Right kidney (tissue), 9 donors: ENCODE measurements around the gene ZBTB7A.
A peak's percentile ranks its signal among the peaks of the same experiment; 100 is the strongest.

Experiments
- DNase-seq: peaks from one replicate; pipeline ENCODE4 v3.0.0-alpha.2; 2016
- long read RNA-seq, 8 donors: transcript quantifications; one replicate each; lab custom pipeline, GENCODE V29; 2026

Gene ZBTB7A
- long read RNA-seq, donor 1, full-length matches to known transcripts, result 4 of 4 reads
- long read RNA-seq, donor 1, partial matches to known transcripts, result 0 of 4 reads
- long read RNA-seq, donor 1, other reads (novel, unspliced or antisense), result 0 of 4 reads
- long read RNA-seq, donor 2, full-length matches to known transcripts, result 3 of 3 reads
- long read RNA-seq, donor 2, partial matches to known transcripts, result 0 of 3 reads
- long read RNA-seq, donor 2, other reads (novel, unspliced or antisense), result 0 of 3 reads
- long read RNA-seq, donor 3, result 0 reads
- long read RNA-seq, donor 4, full-length matches to known transcripts, result 4 of 4 reads
- long read RNA-seq, donor 4, partial matches to known transcripts, result 0 of 4 reads
- long read RNA-seq, donor 4, other reads (novel, unspliced or antisense), result 0 of 4 reads
- long read RNA-seq, donor 5, full-length matches to known transcripts, result 3 of 9 reads
- long read RNA-seq, donor 5, partial matches to known transcripts, result 6 of 9 reads
- long read RNA-seq, donor 5, other reads (novel, unspliced or antisense), result 0 of 9 reads
- long read RNA-seq, donor 6, full-length matches to known transcripts, result 4 of 4 reads
- long read RNA-seq, donor 6, partial matches to known transcripts, result 0 of 4 reads
- long read RNA-seq, donor 6, other reads (novel, unspliced or antisense), result 0 of 4 reads
- long read RNA-seq, donor 7, result 0 reads
- long read RNA-seq, donor 8, full-length matches to known transcripts, result 3 of 3 reads
- long read RNA-seq, donor 8, partial matches to known transcripts, result 0 of 3 reads
- long read RNA-seq, donor 8, other reads (novel, unspliced or antisense), result 0 of 3 reads

DNA sequence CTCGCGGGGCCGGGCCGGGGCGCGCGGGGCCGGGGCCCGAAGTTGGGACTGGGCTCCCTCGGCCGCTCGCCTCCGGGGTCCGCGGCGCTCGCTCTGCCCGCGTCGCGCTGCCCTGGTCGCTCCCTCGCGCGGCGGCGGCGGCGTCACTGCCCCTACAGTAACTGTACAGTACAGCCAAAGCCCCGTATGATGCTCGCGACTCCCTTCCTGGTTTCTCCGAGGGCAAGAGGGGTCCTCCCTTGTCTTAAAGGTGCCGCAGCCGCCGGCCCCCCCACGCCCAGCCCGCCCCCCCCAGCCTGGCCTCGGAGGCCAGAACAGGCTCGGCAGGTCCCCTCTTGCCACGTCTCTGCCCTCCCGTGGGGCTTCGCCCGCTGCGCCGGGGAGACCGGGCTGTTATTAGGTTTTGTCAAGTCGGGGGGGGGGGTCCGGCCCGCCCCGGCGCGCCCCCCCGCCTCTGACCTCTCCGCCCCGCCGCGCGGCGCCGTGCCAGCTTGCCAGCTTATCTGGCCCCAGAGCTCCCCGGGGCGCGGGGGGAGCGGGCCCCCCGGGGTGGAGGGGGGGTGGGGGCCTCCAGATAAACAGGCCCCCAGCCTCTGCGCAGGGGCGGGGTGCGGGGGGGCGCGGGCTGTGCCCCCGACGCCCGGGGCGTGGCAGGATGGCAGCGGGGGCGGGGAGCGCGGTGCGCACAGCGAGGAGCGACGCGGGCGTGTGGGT, at the start of gene ZBTB7A:
Gene ZBTB7A (minus strand): TSS at position 218 of the 714 bp plus-strand sequence. CDS start 11,667 bp downstream, outside the sequence.
- DNase-seq, result peak; percentile 70

DNA sequence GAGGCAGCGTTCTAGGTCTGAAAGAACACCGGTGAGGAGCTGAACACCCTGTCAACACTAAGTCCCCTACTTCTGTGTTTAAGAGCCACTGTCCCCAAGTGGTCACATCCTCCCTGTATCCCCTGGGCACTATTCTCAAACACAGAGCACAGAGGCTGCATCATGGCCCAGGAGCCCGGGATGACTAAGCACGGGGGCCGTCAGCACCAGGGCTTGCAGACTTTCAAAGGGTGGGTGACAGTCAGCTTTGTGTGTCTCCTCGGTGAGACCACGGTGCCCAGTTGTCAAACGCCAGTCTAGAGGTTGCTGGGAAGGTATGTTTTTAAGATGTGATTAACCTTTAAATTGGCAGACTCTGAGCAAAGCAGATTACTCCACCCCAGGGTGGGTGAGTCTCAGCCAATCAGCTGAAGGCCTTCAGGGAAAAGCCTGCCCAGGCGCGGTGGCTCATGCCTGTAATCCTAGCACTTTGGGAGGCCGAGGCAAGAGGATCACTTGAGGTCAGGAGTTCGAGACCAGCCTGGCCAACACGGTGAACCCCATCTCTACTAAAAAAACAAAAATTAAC, 49.2 kb upstream of the ZBTB7A start:
- no peak for DNase-seq

DNA sequence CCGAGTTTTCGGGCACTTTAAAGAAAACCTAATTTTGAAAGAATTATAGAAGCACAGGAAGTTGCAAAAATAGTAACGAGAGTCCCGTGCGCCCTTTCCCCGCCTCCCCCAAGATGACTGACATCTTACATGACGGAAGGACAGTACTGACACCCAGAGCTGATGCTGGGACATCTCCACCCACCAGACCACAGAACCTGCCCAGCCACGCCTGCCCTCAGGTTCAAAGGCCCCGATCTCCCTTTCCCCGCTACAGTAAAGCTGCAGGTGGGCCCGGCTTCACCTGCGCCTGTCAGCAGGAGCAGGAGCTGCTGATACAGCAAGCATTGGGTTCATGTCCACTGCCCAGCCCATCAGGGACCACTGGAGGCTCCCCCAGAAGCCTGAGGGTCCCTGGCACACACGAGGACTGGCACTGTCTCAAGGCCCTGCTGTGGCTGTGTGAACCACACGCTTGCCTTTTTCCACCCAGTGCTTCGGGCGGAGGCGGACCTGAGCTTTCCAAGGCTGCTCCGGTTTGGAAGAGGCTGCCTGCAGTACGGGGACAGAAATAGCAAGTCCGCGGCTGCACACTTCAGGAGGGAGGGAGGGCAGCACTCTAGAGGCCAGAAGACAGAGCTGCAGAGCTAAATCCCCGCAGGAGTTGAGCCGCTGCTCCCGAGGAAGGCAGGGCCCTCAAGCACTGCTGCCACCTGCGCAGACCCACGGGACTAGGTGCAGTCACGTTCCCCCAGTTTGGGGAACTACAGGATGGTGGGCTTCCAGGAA, 48.5 kb upstream of the ZBTB7A start:
- no peak for DNase-seq

DNA sequence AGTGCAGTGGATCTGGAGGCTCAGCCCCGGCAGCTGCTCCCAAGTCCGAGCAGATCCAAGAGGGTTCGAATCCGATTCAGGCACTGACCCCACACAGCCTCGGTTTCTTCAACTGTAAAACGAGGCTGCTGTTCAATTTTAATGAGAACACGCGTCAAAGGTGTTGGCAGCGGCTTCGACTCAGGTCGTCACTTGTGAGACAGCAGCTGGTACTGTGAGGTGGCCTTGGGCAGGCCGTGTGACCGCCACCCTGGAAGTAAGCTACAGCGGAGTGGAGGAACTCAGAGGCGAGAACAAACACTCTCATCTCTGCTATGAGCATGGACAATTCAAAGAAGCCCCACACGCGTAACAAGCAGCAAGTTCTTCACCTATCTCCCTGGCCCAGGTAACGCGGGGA, 47.5 kb upstream of the ZBTB7A start:
- DNase-seq, result no peak

DNA sequence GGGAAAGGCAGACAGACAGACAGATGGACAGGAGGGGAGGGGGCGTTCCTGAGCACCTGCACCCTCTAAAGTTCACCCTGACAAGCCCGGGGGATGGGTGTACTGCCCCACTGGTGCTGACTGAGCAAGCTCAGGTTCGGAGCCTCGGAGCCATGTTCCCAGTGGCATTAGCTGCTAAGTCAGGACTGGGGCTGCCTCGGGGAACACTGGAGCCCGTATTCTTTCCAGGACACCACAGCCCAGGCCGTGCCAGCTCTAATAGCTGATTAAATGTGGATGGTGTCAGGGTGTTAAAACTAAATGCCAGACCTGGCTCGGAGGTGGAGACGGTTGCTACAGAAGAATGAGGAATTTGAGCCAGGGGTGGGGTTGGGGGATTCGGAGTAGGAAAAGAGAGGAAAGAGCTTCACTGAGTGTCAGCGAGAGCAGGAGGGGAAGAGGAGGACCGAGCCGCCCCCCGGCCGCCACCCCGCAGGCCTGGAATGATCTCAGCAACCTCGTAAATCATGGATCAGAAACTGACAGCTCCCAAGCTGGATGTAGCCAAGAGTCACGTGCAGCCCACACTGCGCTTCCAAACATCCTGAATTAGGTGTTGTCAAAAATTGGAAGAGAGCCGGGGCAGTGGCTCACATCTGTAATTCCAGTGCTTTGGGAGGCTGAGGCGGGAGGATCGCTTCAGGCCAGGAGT, 46.8 kb upstream of the ZBTB7A start:
- DNase-seq, result no peak

GRCh38 chr19:4112367-4112766, 45.7 kb upstream of the ZBTB7A start:
- no peak for DNase-seq

GRCh38 chr19:4109626-4109945, 42.9 kb upstream of the ZBTB7A start:
- DNase-seq, result no peak

- no peak for DNase-seq
Observed at GRCh38 chr19:4108767-4109625, 42.3 kb upstream of the ZBTB7A start.

DNA sequence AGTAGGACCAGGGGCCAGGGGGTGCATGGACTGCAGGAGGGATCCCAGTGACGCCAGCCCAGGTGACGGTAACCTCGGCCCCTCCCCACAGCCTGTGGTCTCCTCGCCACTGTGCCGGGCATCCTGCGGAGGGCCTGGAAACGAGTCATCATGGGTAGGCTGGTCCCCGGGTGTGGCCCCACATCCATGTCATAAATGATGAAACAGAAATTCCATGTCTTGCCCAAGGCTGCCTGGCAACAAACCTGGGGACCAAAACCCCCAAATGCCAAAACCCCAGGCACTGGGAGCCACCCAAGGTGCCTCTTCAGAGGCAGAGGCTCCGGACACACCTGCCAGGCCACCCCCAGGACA, 36.4 kb upstream of the ZBTB7A start:
- DNase-seq, result no peak

DNA sequence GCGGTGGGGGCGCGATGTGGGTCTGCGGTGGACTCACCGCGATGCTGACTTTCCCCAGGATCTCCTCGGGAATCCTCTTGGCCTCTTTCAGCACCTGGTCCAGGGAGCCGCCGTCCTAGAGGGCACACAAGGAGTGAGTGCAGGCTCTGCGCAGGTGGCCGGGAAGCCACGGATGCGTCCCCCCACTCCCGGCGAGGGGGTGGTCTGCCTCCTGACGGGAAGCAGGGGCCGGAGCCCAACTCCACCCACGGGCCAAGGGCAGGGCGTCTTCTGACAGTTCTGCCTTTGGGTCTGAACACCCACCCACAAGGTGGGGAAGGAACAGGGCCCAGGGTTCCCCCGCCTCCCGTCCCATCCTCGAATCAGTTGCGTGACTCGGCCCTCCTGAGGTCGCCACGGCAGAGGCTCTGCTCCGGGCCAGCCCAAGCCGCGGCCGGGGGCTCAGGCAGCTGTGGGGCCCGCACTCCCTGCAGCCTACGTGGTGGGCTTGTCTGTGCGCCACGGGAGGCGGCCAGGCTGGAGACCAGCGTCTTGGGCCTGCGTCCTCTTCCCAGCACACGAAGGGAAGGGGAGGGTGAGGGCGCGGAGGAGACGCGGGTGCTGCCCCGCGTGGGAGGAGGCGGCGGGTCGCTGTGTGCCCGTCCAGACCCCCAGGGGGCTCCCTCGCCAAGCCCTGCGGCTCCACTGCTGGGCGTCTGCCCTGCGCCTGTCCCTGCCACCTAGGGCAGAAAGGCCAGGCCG, 35.8 kb upstream of the ZBTB7A start:
- no peak for DNase-seq

GRCh38 chr19:4101496-4101770, 34.7 kb upstream of the ZBTB7A start:
- no peak for DNase-seq

DNA sequence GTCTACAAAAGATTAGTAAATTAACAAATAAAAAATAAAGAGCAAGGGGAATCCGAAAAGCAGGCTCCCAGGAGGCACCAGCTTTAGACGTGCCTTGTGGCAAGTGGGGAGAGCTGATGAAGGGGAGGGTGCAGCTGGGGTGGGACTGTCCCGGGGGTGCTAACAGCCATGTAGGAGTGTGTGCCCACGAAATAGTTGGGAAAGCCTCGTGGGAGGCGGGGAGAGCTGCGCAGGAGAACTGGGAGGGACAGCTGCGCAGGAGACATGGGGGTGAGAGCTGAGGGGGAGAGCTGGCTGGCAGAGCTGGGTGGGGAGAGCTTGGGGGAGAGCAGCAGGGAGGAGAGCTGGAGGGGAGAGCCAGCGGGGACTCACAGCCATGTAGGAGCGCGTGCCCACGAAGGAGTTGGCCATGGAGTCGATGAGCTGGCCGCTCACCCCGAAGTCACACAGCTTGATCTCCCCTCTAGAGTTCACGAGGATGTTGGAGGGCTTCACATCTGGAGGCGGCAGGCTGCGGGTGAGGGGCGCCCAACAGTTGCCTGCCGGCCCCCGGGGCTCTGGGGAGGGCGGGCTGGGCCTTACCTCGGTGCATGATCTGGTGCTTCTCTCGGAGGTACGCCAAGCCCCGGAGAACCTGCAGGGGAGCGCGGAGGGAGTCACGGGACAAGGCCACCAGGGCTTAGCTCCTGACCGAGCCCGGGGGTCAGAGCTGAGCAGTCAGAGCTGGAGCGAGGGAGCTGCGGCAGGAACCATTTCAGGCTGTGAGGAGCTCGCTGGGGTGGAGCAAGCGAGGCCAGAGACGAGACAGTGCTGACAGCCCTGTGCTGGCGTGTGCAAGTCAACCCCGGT, 34.2 kb upstream of the ZBTB7A start:
- no peak for DNase-seq

- no peak for DNase-seq
Observed at GRCh38 chr19:4099041-4099764, 32.5 kb upstream of the ZBTB7A start.

DNA sequence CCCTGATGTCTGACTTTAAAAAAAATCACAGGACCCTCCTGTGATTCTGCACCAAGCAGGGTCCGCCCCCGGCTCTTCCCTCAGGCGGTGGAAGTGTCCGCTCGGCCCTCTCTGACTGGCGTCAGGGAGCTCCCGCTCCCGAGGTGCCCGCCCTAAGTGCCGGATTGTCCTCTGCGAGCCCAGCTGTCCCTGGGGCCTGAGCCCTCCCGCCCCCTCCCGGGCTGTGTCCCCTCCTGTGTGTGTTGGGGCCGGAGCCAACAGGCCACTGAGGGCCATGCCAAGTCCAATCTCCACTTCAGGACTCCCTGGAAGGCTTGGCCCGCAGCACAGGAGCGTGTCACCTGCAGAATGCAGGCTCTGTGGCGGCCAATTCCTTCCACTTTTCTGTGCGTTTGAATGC, 31.8 kb upstream of the ZBTB7A start:
- DNase-seq, result no peak

- no peak for DNase-seq
Observed at GRCh38 chr19:4097501-4097900, 30.8 kb upstream of the ZBTB7A start.

GRCh38 chr19:4096049-4096892, 29.6 kb upstream of the ZBTB7A start:
- DNase-seq, result no peak

DNA sequence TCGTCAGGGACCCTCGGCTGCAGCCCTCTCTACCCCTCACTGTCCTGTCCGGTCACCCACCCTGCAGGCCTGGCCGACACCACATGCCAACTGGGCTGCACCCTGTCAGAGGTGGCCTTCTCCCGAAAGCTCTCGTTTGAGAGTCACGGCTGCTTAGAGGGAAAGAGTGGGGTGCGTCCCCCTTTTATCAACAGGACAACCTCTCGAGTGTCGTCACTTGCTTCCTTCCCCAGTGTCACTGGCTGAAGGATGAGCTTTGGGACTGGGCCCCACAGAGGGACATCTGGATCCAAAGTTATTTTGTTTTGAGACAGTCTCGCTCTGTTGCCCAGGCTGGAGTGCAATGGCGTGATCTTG, 28.8 kb upstream of the ZBTB7A start:
- no peak for DNase-seq
